Measurements from ENCODE around the gene KCNN1.
"Not testable (repeated sequence)": the region's sequence is repeated elsewhere in the genome, so short reads cannot be mapped to it uniquely, and the experiment has no call there.

KCNN1 gene

DNA sequence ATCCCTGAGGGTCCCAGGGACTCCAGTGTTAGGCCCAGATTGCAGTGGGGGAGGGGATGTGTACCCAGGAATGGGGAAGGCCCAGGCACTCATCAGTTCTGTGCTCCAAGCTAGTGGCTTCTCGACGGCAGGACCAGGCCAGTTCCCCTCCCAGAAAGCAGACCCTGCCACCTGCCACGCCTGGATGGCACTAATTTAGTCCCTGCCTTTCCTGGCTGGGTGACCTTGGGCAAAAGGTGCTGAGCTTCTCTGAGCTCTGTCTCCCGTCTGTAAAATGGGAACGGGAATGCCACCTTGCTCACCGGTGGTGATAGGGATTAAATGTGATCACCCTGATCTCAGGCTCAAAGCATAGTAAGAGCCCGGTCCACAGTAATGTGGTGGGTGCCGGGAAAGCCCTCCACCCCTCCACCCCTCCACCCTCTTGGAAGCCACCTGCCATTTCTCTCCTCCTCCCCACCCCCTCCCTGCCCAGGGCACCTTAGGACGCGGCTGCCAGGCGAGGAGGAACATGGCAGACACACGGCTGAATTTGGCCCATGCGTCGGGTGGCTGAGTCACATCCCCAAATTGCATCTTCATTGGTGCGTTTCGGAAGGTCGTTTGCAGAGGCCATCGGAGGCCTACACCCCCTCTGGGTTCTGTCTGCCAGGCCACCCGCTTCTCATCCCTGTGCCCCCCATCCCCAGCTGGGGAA is 2.3 kb downstream of the KCNN1 start:
- DNase-seq (ENCODE audit: low spot score): no peak

DNA sequence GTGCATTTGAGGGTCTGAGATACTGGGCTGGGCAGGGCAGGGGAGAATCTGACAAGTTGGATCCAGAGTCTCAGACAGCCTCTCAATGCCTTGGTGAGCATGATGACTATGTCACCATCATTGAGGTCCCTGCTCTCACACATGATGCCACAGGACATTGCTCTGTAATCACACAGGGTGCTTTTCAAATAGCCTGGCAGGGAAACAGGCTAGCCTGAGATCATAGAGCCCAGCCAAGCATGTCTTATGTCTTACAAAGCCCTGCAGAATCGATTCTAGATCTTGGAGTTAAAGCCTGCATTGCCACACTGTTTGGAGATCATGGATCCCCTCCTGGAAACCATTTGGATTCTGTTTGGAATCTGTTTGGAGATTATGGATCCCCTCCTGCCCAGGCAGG is 5.3 kb downstream of the KCNN1 start:
- no peak for DNase-seq (ENCODE audit: low spot score)

DNA sequence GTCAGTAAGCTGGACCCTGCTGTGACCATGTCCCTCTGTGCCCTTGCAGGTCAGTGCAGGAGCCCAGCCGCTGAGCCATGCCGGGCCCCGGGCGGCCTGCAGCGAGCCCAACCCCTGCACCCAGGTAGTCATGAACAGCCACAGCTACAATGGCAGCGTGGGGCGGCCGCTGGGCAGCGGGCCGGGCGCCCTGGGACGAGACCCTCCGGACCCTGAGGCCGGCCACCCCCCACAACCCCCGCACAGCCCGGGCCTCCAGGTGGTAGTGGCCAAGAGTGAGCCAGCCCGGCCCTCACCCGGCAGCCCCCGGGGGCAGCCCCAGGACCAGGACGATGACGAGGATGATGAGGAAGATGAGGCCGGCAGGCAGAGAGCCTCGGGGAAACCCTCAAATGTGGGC is 6.9 kb downstream of the KCNN1 start:
- DNase-seq (ENCODE audit: low spot score): no peak

DNA sequence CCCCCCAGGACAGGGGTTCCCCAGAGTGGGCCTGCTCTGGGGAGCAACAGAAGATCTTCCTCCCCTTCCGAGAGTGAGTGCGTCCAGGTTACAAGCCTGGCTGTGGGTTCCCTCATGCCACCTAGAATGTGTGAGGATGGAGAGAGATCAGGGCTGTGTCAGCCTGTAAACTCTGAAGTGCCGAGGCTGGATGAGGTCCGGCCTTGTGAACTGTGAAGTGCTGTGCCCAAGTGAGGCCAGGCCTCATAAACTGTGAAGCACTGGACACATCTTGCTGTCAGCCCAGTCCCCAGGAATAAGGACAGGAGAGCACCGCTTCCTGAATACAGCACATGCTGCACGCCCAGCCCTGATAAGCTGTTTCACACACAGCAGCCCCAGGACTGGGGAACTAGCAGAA is 7.6 kb downstream of the KCNN1 start:
- no peak for DNase-seq (ENCODE audit: low spot score)

DNA sequence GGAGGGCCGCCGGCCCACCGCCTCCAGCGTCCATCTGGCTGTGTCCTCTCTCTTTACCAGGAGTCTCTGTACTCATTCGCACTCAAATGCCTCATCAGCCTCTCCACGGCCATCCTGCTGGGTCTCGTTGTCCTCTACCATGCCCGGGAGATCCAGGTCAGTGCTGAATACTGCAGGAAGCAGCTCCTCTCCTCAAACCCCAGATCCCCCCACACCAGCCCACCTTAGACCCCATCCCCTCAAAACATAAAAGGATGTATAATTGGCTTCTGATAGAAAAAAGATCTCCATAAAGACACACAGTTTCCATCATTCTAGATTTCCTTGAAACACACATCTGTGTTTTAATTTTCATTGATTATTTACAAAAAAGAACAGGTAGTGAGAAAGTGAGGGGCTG is 8.1 kb downstream of the KCNN1 start:
- no peak for DNase-seq (ENCODE audit: low spot score)

DNA sequence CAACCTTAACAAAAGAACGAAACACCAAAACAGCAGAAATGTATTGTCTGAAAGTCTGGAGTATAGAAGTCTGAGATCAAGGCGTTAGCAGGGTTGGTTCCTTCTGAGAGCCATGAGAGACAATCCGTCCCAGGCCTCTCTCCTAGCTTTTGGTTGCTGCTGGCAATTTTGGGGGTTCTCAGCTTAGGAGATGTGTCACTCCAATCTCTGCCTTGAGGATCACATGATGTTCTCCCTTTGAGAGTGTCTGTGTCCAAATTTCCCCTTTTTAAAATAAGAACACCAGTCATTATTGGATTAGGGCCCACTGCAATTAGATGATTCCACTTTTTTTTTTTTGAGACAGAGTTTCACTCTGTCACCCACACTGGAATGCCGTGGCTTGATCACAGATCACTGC is 10.1 kb downstream of the KCNN1 start:
- no peak for DNase-seq (ENCODE audit: low spot score)

DNA sequence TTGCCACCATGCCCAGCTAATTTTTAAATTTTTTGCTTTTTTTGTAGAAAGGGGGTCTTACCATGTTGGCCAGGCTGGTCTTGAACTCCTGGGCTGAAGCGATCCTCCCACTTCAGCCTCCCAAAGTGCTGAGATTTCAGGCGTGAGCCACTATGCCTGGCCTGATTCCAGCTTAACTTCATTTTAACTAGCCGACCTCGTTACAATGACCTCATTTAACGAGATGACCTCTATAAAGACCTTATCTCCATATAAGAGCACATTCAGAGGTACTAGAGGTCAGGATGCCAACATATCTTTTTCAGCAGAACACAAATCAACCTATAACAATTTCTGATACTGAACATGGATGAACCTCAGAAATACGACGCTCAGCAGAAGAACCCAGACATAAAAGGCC is 10.6 kb downstream of the KCNN1 start:
- DNase-seq (ENCODE audit: low spot score): no peak

DNA sequence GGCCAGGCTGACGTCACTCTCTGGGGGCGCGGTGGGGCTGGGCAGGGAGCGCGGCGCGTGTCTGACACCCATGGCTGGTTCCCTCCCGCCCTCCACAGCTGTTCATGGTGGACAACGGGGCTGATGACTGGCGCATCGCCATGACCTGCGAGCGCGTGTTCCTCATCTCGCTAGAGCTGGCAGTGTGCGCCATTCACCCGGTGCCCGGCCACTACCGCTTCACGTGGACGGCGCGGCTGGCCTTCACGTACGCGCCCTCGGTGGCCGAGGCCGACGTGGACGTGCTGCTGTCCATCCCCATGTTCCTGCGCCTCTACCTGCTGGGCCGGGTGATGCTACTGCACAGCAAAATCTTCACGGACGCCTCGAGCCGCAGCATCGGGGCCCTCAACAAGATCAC is 14.7 kb downstream of the KCNN1 start:
- DNase-seq (ENCODE audit: low spot score): no peak

DNA sequence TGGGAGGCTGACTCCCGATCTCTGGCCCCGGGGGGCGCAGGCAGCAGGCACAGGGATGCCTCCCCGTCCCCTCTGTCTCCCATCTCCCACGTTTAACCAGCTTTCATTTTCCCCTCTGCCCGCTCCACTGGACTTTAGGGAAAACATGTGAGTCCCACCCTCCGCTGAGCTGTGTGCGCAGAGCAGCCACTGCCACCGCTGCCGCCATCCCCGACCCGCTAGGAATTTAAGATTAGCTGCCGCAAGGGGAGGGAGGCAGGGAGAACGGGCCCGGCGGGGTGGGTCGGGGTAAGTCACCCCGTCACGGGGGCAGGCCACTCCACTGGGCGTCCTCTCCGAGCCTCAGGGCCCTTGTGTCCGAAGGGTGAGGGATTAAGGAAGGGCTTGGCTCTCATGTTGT is 15.5 kb downstream of the KCNN1 start:
- no peak for DNase-seq (ENCODE audit: low spot score)

DNA sequence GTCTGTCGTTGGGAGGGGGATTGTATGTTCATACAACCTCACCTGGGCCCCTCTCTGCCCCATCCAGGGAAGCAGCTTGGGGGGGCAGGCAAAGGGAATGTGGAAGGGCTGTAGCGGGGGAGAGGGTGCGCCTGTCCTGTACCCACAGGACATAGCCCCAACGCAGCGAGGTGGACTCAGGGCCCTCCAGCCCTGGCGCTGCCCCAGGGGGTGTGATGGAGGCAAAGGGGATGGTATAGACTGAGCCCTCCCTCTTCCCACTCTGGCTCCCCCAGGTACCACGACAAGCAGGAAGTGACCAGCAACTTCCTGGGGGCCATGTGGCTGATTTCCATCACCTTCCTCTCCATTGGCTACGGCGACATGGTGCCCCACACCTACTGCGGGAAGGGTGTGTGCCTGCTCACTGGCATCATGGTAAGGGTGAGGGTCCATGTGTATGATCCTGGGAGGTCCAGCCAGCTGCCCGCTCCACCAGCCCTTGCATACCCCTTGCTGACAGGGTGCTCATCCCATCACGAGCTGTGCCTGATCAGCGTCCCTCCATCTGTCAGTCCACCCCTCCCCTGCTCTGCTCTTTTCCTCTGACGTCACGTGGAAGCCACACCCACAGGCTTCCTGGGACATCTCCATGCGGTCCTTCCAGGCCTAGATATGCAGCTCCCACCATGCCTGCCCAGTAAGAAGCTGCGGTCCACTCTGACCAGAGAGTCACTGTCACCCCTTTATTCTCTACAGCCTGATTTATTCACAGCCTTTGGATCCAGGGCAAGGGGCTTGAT is 18.3 kb downstream of the KCNN1 start:
- no peak for DNase-seq (ENCODE audit: low spot score)

DNA sequence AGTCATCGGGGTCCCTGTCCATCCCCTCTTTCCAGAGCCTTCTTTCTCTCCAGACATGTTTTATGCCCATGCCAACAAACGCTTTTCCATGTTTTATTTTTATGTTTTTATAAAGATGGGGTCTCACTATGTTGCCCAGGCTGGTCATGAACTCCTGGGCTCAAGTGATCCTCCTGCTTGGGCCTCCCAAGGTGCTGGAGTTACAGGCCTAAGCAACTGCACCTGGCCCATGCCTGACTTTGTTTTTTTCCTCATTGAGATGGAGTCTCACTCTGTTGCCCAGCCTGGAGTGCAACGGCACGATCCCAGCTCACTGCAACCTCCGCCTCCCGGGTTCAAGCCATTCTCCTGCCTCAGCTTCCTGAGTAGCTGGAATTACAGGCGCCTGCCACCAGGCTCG is 19.7 kb downstream of the KCNN1 start:
- not testable (repeated sequence) for DNase-seq (ENCODE audit: low spot score)

DNA sequence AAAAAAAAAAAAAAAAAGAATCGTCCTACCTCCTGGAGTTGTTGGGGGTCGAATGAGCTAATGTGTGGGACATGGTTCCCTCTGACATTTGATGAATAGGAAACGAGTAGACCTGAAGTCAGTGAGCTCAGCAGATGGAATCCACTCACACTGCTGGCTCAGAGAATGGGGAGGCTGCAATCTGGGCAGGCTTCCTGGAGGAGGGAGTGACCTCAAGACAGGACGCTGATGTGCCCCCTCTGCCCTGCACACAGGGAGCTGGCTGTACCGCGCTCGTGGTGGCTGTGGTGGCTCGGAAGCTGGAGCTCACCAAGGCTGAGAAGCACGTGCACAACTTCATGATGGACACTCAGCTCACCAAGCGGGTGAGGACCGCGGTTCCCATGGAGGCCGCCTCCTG is 21.3 kb downstream of the KCNN1 start:
- DNase-seq (ENCODE audit: low spot score): no peak

DNA sequence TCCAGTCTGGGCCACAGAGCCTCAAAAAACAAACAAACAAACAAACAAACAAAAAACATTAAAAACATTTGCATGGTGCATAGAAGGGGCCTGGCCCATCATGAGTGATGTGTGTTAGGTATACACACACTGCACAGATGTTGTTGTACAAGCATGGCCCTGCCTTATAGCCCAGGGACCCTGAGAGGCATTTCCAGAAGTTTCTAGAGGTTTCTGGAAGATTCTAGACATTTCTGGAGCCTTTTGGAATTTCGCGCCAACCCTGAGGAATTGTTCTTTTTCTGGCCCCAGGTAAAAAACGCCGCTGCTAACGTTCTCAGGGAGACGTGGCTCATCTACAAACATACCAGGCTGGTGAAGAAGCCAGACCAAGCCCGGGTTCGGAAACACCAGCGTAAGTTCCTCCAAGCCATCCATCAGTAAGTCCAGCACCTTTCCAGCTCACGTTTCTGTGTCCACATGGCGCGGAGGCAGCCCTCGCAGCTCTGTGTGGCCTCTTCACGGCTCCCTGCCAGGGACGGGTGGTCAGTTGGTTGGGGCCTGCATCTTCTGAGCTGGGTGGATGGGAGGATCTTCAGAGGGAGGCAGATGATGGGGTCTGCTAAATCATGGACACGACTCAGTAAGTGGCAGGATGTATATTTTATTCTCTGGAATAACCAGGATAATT is 22.7 kb downstream of the KCNN1 start:
- no peak for DNase-seq (ENCODE audit: low spot score)

DNA sequence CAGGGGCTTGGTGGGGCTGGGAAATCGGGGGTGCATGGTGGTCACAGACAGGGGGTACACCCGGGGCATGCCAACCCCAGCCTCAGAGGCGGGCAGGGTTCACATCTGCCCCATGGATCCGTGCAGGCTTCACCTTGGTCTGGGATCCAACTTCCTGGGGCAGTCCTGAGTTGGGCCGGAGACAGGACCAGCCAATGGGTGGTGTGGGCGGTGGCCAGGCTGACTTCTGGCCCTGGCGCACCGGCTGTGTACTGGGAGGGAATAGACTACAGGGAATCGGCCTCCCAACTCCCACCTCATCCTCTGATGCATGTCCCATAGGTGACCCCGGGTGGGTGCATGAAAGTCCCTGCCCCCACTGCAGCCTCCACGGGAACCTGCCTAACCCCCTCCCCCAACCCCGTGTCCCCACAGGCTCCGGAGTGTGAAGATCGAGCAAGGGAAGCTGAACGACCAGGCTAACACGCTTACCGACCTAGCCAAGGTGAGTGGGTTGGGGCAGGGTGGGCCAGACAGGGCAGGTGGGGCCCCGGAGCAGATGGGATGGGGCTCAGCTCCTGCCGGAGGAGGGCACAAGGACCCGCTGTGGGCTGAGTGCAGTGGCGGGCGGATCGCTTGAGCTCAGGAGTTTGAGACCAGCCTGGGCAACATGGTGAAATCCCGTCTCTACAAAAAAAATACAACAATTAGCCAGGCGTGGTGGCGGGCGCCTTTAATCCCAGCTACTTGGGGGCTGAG is 26.3 kb downstream of the KCNN1 start:
- no peak for DNase-seq (ENCODE audit: low spot score)

DNA sequence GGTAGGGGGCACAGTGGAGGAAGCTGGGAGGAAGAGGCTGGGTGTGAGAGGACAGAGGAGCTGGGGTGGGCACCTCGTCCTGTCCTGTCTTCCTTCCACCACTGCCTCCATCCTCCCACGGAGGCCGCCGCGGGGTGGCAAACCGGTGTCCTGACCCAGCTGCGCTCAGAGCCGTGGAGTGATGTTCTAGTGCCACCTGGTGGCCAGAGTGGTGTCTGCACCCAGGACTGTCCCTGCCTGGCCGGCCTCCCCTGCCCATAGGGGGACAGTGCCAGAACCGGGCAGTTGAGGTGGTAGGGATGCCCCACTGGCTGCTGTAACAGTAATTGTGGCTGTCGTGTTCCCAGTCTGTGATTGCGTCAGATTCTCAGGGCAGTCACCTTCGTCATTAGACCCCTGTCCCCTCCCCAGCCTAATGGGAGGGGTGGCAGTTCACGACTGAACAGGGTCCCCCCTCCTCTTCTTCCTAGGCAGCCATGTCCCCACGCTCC is 30.0 kb downstream of the KCNN1 start:
- peak; percentile 67 for DNase-seq (ENCODE audit: low spot score)

DNA sequence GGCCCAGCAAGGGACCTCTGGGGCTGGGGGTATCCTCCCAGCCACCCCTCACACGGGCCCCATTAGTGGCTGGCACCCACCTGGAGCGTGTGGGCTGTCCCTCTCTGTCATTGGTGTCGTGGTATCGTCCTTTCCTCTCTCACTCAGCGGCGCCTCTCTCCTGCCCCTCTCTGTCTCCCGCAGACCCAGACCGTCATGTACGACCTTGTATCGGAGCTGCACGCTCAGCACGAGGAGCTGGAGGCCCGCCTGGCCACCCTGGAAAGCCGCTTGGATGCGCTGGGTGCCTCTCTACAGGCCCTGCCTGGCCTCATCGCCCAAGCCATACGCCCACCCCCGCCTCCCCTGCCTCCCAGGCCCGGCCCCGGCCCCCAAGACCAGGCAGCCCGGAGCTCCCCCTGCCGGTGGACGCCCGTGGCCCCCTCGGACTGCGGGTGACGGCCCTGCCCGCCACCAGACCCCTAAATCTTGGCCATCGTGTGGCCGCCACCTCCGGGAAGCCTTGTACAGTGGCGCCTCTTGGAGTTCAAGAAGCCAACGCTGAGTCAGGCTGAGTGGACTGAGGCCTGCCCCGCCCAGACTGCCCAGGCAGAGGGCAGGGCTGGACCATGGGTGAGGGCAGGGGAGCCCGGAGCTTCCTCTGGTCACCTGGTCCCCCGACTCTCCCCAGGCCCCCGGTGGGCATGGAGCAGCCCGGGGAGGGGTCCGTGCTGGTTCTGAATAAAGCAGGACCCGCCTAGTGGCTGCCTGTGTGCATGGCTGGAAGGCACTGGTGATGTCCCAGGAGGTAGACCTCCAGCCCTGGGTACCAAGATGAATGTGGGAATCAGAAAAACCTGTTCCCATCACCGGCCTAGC is 31.3 kb downstream of the KCNN1 start:
- DNase-seq (ENCODE audit: low spot score): no peak

DNA sequence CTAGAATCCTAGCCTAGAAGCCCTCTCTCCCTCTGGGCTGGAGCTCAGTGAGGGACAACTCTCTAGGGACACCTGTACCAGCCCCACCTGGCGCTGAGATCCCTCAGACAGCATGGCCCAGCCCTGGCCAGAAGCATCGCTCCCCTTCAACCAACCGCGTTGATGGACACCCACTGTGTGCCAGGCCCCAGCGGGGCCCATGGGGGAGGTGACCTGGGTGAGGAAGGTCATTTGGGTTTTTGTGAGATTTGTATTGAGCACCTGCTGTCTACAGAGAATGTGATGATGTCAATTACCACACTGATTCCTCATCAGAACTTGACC is 31.9 kb downstream of the KCNN1 start:
- no peak for DNase-seq (ENCODE audit: low spot score)

DNA sequence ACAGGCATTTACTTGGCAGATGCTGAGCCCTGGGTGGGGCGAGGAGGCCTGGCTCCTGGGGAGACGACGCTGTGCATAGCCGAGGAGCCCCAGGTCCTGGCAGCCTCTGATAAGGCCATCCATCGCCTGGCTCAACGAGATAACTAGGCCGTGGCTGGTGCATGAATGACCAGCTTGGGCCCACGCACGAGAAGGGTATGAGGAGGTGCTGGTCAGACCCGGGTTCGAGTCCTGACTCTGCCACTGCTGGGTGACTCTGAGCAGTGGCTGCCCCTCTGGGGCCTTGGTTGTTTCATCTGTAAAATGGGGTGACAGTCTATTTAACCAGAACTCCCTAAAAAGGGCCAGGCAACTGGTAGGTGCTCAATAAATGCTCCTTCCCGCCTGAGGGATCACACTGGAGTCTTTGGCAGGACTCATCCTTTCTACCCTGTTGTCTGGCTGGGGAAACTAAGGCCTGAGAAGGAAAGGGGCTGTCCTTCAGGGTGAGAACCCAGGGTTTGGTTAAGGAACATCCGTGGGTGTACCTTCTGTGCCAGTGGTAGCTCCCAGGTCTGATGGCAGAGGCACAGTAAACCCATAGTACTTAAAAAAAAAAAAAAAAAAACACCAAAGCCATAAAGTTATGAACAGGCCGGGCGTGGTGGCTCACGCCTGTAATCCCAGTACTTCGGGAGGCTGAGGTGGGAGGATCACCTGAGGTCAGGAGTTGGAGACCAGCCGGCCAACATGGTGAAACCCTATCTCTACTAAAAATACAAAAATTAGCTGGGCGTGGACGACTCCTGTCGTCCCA is 33.0 kb downstream of the KCNN1 start:
- DNase-seq (ENCODE audit: low spot score): no peak

DNA sequence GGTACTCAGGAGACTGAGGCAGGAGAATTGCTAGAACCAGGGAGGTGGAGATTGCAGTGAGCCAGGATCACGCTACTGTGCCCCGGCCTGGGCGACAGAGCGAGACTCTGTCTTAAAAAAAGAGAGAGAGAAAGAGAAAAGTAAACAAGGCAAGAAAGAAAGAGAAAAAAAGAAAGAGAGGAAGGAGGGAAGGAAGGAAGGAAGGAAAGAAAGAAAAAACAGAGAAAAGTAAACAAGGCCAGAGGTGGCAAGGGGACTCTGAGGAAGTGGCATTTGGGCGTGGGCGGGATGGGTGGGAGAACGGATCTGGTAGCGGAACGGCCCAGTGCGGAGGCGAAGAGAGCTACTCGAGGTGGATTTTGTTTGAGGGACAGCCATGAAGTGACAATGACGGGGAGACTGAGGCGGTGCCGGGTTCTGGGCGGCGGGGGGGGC is 33.6 kb downstream of the KCNN1 start:
- no peak for DNase-seq (ENCODE audit: low spot score)

DNA sequence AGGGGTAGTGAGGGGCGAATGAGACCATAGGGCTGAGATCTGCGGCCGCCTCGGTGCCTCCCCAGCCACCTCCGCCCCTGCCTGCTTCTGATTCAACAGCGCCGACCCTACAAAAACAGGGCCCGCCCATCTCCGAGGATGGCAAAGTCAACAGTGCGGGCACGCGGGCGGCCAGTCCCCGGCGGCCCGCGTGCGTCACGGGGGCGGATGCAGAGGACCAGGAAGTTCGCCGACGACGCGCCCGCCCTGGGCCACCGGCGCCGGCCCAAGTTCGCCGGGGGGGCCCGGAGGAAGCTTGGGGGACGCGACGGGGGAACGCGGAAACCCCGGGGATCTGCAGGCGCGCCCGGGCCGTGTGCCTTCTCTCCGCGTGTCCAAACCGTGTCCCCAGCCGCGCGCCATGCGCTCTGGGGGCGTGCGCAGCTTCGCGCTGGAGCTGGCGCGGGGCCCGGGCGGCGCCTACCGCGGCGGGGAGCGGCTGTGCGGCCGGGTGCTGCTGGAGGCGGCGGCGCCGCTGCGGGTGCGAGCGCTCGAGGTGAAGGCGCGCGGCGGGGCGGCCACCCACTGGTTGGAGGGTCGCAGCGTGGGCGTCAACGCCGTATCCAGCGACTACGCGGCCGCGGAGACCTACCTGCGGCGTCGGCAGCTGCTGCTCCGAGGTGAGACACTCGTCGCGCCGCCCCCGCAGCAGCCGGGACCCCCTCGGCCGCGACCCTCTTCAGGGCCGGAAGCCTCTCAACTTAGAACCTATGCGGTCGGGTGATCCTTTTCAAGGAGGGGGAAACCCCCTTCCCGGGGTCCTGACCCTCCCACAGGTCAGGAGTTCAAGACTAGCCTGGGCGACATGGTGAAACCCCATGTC is 34.2 kb downstream of the KCNN1 start:
- peak; percentile 89 for DNase-seq (ENCODE audit: low spot score)
